CD4-positive, alpha-beta T cell treated with Interleukin-2 at 100 ng/mL for 4 hours (primary cell): ENCODE data around the gene STAT4.
A peak's percentile ranks its signal among the peaks of the same experiment; 100 is the strongest.

ENCODE experiments used
- DNase-seq: peaks from one replicate; pipeline ENCODE4 v3.0.0-alpha.2; 2020; ENCODE audit warnings: low spot score

STAT4 gene

GRCh38 chr2:190994148-190994547, 156.6 kb downstream of the STAT4 start:
- DNase-seq = no peak

- no peak for DNase-seq
Observed at GRCh38 chr2:190993292-190993643, 157.5 kb downstream of the STAT4 start.

GRCh38 chr2:190990132-190990531, 160.7 kb downstream of the STAT4 start:
- no peak for DNase-seq

- DNase-seq = no peak
Observed at GRCh38 chr2:190988910-190989309, 161.9 kb downstream of the STAT4 start.

- no peak for DNase-seq
Observed at GRCh38 chr2:190987938-190988337, 162.9 kb downstream of the STAT4 start.

GRCh38 chr2:190987116-190987515, 163.7 kb downstream of the STAT4 start:
- no peak for DNase-seq

GRCh38 chr2:190986221-190986953, 164.4 kb downstream of the STAT4 start:
- DNase-seq = no peak

GRCh38 chr2:190984595-190984994, 166.2 kb downstream of the STAT4 start:
- peak; percentile 32 for DNase-seq

GRCh38 chr2:190982262-190983034, 168.3 kb downstream of the STAT4 start:
- no peak for DNase-seq

GRCh38 chr2:190981733-190982132, 169.1 kb downstream of the STAT4 start:
- no peak for DNase-seq

- DNase-seq = no peak
Observed at GRCh38 chr2:190981333-190981732, 169.5 kb downstream of the STAT4 start.

GRCh38 chr2:190980630-190981209, 170.1 kb downstream of the STAT4 start:
- DNase-seq = no peak

GRCh38 chr2:190979906-190980629, 170.7 kb downstream of the STAT4 start:
- no peak for DNase-seq
